Mesangial cell (primary cell): ENCODE results near the gene SNRNP25. TPM values are rescaled to one million over a fixed set of nuclear protein-coding genes. Genes with fewer than 3 reads are reported as not detected.

Source experiments
- total RNA-seq: library from RNA; depleted of rRNA; stranded (reverse); fragments of >200 nt; gene quantifications from 2 replicates; pipeline ENCODE4 v1.2.3, GENCODE V29; 2015

SNRNP25 gene
- 18.3 and 41.2 TPM in 2 replicates for total RNA-seq

GRCh38 chr16:53346-54236 is at the start of gene SNRNP25, which contains the start of gene POLR3K:
Gene SNRNP25 (plus strand): TSS chr16:53828. CDS start chr16:54017, 189 bp downstream.
Gene POLR3K (minus strand): TSS chr16:53608. CDS start chr16:53586, 22 bp downstream.

GRCh38 chr16:72561-73548 is 19.2 kb downstream of the SNRNP25 start, which contains the start of gene RHBDF1:
Gene RHBDF1 (minus strand): TSS chr16:72631. CDS start chr16:65015, 7,616 bp downstream.

GRCh38 chr16:77807-78443 is 24.3 kb downstream of the SNRNP25 start, which contains the start of gene MPG:
Gene MPG (plus strand): TSS chr16:78225. CDS start chr16:78310, 85 bp downstream.

Other genes with a start within 250 kb of the SNRNP25 start
- 3.4 and 10.8 TPM in 2 replicates for gene POLR3K, start 220 bp upstream of the SNRNP25 start, total RNA-seq
- gene RHBDF1, start 18.8 kb downstream of the SNRNP25 start, total RNA-seq, result 25.6 and 81.1 TPM in 2 replicates
- 198 and 363 TPM in 2 replicates for gene MPG, start 24.4 kb downstream of the SNRNP25 start, total RNA-seq
- gene NPRL3, start 84.8 kb downstream of the SNRNP25 start, total RNA-seq, result 28.0 and 51.8 TPM in 2 replicates
- gene HBZ, start 98.8 kb downstream of the SNRNP25 start, total RNA-seq, result not detected in 2 replicates
- gene HBM, start 112.2 kb downstream of the SNRNP25 start, total RNA-seq, result not detected in 2 replicates
- not detected in 2 replicates for gene HBA2, start 119.0 kb downstream of the SNRNP25 start, total RNA-seq
- not detected in 2 replicates for gene HBA1, start 122.9 kb downstream of the SNRNP25 start, total RNA-seq
- gene HBQ1, start 126.6 kb downstream of the SNRNP25 start, total RNA-seq, result 4.9 TPM in 1 of 2 replicates, not detected in the other
- 24.8 and 34.2 TPM in 2 replicates for gene LUC7L, start 175.6 kb downstream of the SNRNP25 start, total RNA-seq
- 77.1 and 163 TPM in 2 replicates for gene FAM234A, start 181.0 kb downstream of the SNRNP25 start, total RNA-seq
- gene RGS11, start 222.1 kb downstream of the SNRNP25 start, total RNA-seq, result 0.33 and 5.2 TPM in 2 replicates
- gene ARHGDIG, start 226.8 kb downstream of the SNRNP25 start, total RNA-seq, result 0.33 and 0.89 TPM in 2 replicates
- gene PDIA2, start 229.3 kb downstream of the SNRNP25 start, total RNA-seq, result 0.25 TPM in 1 of 2 replicates, not detected in the other